ENCODE data around the gene GSTO1.

Gene GSTO1

GRCh38 chr10:104291439-104291951 lies 36.8 kb downstream of the GSTO1 start:
- H3K4me3 ChIP-seq (replicated peaks; ENCODE audit: low read depth, low read length), result no peak overlapping the region
- no peaks in the 10 kb centered on the region for H3K27me3 ChIP-seq (replicated peaks; ENCODE audit: control insufficient read depth, insufficient read depth, low read length)
- no peaks in the 10 kb centered on the region for H3K36me3 ChIP-seq (ENCODE audit: control insufficient read depth, insufficient read depth, low read length)
- peak; percentile 81 for DNase-seq (ENCODE audit: extremely low read depth, insufficient read length)
- peak; percentile 100 for TF ChIP-seq CTCF (IDR thresholded peaks at IDR 0.05; ENCODE audit: insufficient read depth, low read length, poor library complexity, severe bottlenecking)

GRCh38 chr10:104293011-104293410 lies 38.3 kb downstream of the GSTO1 start:
- no peaks in the 10 kb centered on the region for H3K36me3 ChIP-seq (ENCODE audit: control insufficient read depth, insufficient read depth, low read length)
- H3K4me3 ChIP-seq (replicated peaks; ENCODE audit: low read depth, low read length), result no peak overlapping the region
- no peaks in the 10 kb centered on the region for H3K27me3 ChIP-seq (replicated peaks; ENCODE audit: control insufficient read depth, insufficient read depth, low read length)
- no peak for TF ChIP-seq CTCF (IDR thresholded peaks at IDR 0.05; ENCODE audit: insufficient read depth, low read length, poor library complexity, severe bottlenecking)
- DNase-seq (ENCODE audit: extremely low read depth, insufficient read length), result no peak

- TF ChIP-seq CTCF (IDR thresholded peaks at IDR 0.05; ENCODE audit: insufficient read depth, low read length, poor library complexity, severe bottlenecking), result no peak
- no peak overlapping the region for H3K4me3 ChIP-seq (replicated peaks; ENCODE audit: low read depth, low read length)
- DNase-seq (ENCODE audit: extremely low read depth, insufficient read length), result no peak
- H3K36me3 ChIP-seq (ENCODE audit: control insufficient read depth, insufficient read depth, low read length), result no peaks in the 10 kb centered on the region
- no peaks in the 10 kb centered on the region for H3K27me3 ChIP-seq (replicated peaks; ENCODE audit: control insufficient read depth, insufficient read depth, low read length)
Observed at GRCh38 chr10:104293781-104294321, 39.2 kb downstream of the GSTO1 start.

GRCh38 chr10:104296687-104297436 lies 42.2 kb downstream of the GSTO1 start:
- no peak for TF ChIP-seq CTCF (IDR thresholded peaks at IDR 0.05; ENCODE audit: insufficient read depth, low read length, poor library complexity, severe bottlenecking)
- DNase-seq (ENCODE audit: extremely low read depth, insufficient read length), result no peak
- Histone ChIP-seq H3K27me3 (replicated peaks; ENCODE audit: control insufficient read depth, insufficient read depth, low read length) (no peaks in the 10 kb centered on the region; the same call in none of the 2 replicates), H3K36me3 (ENCODE audit: control insufficient read depth, insufficient read depth, low read length) (no peaks in the 10 kb centered on the region), H3K4me3 (replicated peaks; ENCODE audit: low read depth, low read length) (no peak overlapping the region)

GRCh38 chr10:104297697-104298660 lies 43.3 kb downstream of the GSTO1 start:
- H3K27me3 ChIP-seq (replicated peaks; ENCODE audit: control insufficient read depth, insufficient read depth, low read length), result no peaks in the 10 kb centered on the region; the same call in none of the 2 replicates
- no peaks in the 10 kb centered on the region for H3K36me3 ChIP-seq (ENCODE audit: control insufficient read depth, insufficient read depth, low read length)
- no peak overlapping the region for H3K4me3 ChIP-seq (replicated peaks; ENCODE audit: low read depth, low read length)
- peak; percentile 63 for TF ChIP-seq CTCF (IDR thresholded peaks at IDR 0.05; ENCODE audit: insufficient read depth, low read length, poor library complexity, severe bottlenecking)
- no peak for DNase-seq (ENCODE audit: extremely low read depth, insufficient read length)
